Measurements from ENCODE around the gene SLC30A2.

SLC30A2 gene

GRCh38 chr1:26041401-26041800 is 4.5 kb downstream of the SLC30A2 start:
- DNase-seq (ENCODE audit: low spot score) = no peak

- DNase-seq (ENCODE audit: low spot score) = no peak
Measured at GRCh38 chr1:26038904-26039303, 7.0 kb downstream of the SLC30A2 start.

- no peak for DNase-seq (ENCODE audit: low spot score)
Measured at GRCh38 chr1:26038477-26038876, 7.4 kb downstream of the SLC30A2 start.

GRCh38 chr1:26037904-26038303 is 8.0 kb downstream of the SLC30A2 start:
- DNase-seq (ENCODE audit: low spot score) = no peak

- DNase-seq (ENCODE audit: low spot score) = no peak
Measured at GRCh38 chr1:26036756-26037281, 9.1 kb downstream of the SLC30A2 start.

GRCh38 chr1:26035959-26036755 is 9.8 kb downstream of the SLC30A2 start:
- peak; percentile 71 for DNase-seq (ENCODE audit: low spot score)

GRCh38 chr1:26035203-26035958 is 10.5 kb downstream of the SLC30A2 start:
- DNase-seq (ENCODE audit: low spot score) = peak; percentile 91

GRCh38 chr1:26034504-26035202 is 11.3 kb downstream of the SLC30A2 start:
- no peak for DNase-seq (ENCODE audit: low spot score)

- DNase-seq (ENCODE audit: low spot score) = no peak
Measured at GRCh38 chr1:26032656-26033357, 13.1 kb downstream of the SLC30A2 start.

GRCh38 chr1:26031611-26032220 is 14.2 kb downstream of the SLC30A2 start:
- no peak for DNase-seq (ENCODE audit: low spot score)

- DNase-seq (ENCODE audit: low spot score) = no peak
Measured at GRCh38 chr1:26031196-26031595, 14.7 kb downstream of the SLC30A2 start.

GRCh38 chr1:26029864-26030481 is 15.9 kb downstream of the SLC30A2 start:
- DNase-seq (ENCODE audit: low spot score) = peak; percentile 28

- DNase-seq (ENCODE audit: low spot score) = no peak
Measured at GRCh38 chr1:26029054-26029863, 16.7 kb downstream of the SLC30A2 start.

GRCh38 chr1:26028490-26028980 is 17.4 kb downstream of the SLC30A2 start:
- no peak for DNase-seq (ENCODE audit: low spot score)

- peak; percentile 23 for DNase-seq (ENCODE audit: low spot score)
Measured at GRCh38 chr1:26027716-26028489, 18.0 kb downstream of the SLC30A2 start.

GRCh38 chr1:26025517-26025916 is 20.4 kb downstream of the SLC30A2 start:
- no peak for DNase-seq (ENCODE audit: low spot score)

- DNase-seq (ENCODE audit: low spot score) = no peak
Measured at GRCh38 chr1:26025060-26025459, 20.9 kb downstream of the SLC30A2 start.

GRCh38 chr1:26023826-26024225 is 22.1 kb downstream of the SLC30A2 start:
- no peak for DNase-seq (ENCODE audit: low spot score)

- no peak for DNase-seq (ENCODE audit: low spot score)
Measured at GRCh38 chr1:26023009-26023408, 22.9 kb downstream of the SLC30A2 start.
